Thyroid gland (tissue), 4 donors: ENCODE measurements around the gene MYG1. TPM values are rescaled to one million over a fixed set of nuclear protein-coding genes. Genes with fewer than 3 reads are reported as not detected.

Source experiments
- DNase-seq, 2 donors: peaks; one replicate each; pipeline ENCODE4 v3.0.0-alpha.2; 2019
- H3K27ac ChIP-seq, 3 donors: fragments of 200-600 bp; sonication (generic); 1 replicate in 2 of 3; 2 replicates in 1 of 3; pipeline ENCODE4 v1.5.1; 2016 to 2019; ENCODE audit warnings: mild to moderate bottlenecking in 1 of 3, moderate library complexity in 1 of 3
- H3K27me3 ChIP-seq: fragments of 200-600 bp; sonication (generic); one replicate; pipeline ENCODE4 v1.5.1; 2019
- H3K36me3 ChIP-seq, 2 donors: fragments of 200-600 bp; sonication (generic); one replicate each; pipeline ENCODE4 v1.5.1; 2016 to 2019
- H3K4me1 ChIP-seq, 2 donors: fragments of 200-600 bp; sonication (generic); one replicate each; pipeline ENCODE4 v1.5.1; 2017 to 2019
- H3K4me3 ChIP-seq, 3 donors: fragments of 200-600 bp; sonication (generic); replicated peaks in 1 of 3; 1 replicate in 2 of 3; 2 replicates in 1 of 3; pipeline ENCODE4 v1.5.1; 2016; ENCODE audit warnings: mild to moderate bottlenecking in 1 of 3
- H3K9me3 ChIP-seq: fragments of 200-600 bp; sonication (generic); one replicate; pipeline ENCODE4 v1.5.1; 2017
- CTCF ChIP-seq, 6 experiments: fragments of 200-600 bp in 3 of 6; fragments of 450-650 bp in 3 of 6; sonication (generic) in 3 of 6; IDR thresholded peaks; one replicate each; pipeline ENCODE4 v1.5.1; 2016 to 2019; ENCODE audit warnings: antibody characterized with exemption in 6 of 6, mild to moderate bottlenecking in 2 of 6, inconsistent platforms in 1 of 6, moderate library complexity in 1 of 6
- POLR2A ChIP-seq, 2 donors: fragments of 450-650 bp; IDR thresholded peaks; one replicate each; pipeline ENCODE4 v1.6.1; 2017; ENCODE audit warnings: antibody characterized with exemption in 2 of 2, mild to moderate bottlenecking in 2 of 2, moderate library complexity in 1 of 2
- WGBS, 2 donors: methylation state at CpG; one replicate each; pipeline ENCODE4 v1.1.5; 2017; 5-methylcytosine and 5-hydroxymethylcytosine counted together
- intact Hi-C: fragments of 100-400 bp; cut with DNase I; formaldehyde crosslinking; loops from one replicate; pipeline ENCODE4 v1.15.1; 2023
- total RNA-seq, 4 donors: library from RNA; depleted of rRNA; stranded (reverse); fragments of >200 nt; gene quantifications; one replicate each; pipeline ENCODE4 v1.2.3, GENCODE V29; 2016

The MYG1 gene
- total RNA-seq, 4 donors from 2014 or later: 36.7 to 63.8 (median 51.6) TPM

DNA sequence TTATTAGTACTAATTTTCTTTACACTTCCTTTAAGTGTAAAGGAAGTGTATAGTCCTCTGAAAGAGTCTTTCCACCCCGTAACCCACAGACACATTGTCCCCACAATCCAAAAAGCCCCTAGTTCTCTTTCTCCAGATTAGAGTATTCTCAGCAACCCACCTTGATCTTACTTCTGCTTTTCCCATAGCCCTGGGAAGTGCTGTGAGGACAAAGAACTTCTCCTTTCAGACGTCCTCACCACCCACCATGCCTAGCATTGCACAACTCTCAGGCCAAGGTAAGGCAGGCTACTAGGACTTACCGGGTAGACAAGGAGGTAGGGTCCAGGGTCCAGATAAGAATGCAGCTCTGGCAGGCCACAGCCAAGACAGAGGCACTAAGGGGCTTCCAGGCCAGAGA lies 14.5 kb downstream of the MYG1 start:
- Histone ChIP-seq H3K4me3 (no peak overlapping the region), H3K9me3 (no peaks in the 10 kb centered on the region), H3K4me1 (no peaks in the 10 kb centered on the region), H3K36me3 (peaks cover 22 to 32% of the 10 kb centered on the region in 2 donors), H3K27ac (no peak overlapping the region), H3K27me3 (no peaks in the 10 kb centered on the region)
- no peak for DNase-seq
- intact Hi-C loops: no loop called here
- 64 to 90% methylated on average over 2 to 3 of the region's 3 CpGs for WGBS, 2 donors
- TF ChIP-seq POLR2A (IDR thresholded peaks at IDR 0.05) (no peak), CTCF (IDR thresholded peaks at IDR 0.05) (no peak)

DNA sequence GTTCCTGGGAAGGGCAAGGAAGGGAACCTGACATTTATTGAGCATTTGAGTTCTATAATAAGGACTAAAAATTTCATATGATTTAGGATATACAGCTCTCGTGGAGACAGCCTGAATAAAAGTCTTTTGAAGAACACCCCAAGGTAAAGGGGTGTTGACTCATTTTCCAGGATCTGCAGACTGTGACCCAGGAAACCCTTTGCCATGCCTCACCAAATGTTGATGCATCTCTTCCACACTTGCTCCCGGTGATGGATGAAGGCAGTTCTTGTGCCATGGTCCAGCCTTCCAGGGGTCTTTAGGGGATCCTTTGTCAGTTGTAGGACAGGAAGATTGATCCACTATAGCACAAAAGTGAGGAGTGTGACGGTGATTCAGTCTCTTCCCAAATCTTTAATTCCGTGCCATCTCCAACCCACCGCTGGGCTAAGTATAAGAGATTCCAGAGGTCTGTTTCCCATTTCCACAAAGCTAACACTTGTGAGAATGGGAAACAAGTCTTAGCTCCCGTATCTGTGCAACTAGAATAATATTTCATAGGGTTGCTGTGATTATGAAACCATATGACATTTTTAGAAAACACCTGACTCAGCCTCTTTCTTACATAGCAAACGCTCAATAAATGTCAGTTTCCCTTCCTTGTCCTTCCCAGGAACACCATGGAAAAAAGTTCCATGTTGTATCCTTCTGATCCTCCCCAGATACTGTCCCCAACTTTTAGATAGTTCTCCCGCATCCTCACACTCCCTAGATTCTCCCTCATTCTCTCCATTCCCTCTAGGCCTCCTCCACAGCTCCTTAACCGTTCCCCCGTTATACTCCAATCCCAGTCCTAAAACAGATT lies 21.1 kb downstream of the MYG1 start:
- peaks cover 0 to 10% of the 10 kb centered on the region in 2 donors for H3K36me3 ChIP-seq
- H3K27ac ChIP-seq: peak overlapping the region; percentile 86 to 90 (median 87)
- 49 to 50% methylated on average over 10 of the region's 10 CpGs for WGBS, 2 donors
- peaks cover 26% of the 10 kb centered on the region in 2 donors for H3K4me1 ChIP-seq
- DNase-seq: no peak
- H3K4me3 ChIP-seq: peak overlapping the region in 2 of 3 donors; percentile 58 to 82
- H3K27me3 ChIP-seq: no peaks in the 10 kb centered on the region
- intact Hi-C loops: loop anchor here (10.0 kb wide), 2 partner anchors 104 to 184 kb away; partner anchors contain the start of genes AMHR2, NPFF and TARBP2
- TF ChIP-seq POLR2A (IDR thresholded peaks at IDR 0.05) (no peak), CTCF (IDR thresholded peaks at IDR 0.05) (no peak)
- H3K9me3 ChIP-seq: no peaks in the 10 kb centered on the region

DNA sequence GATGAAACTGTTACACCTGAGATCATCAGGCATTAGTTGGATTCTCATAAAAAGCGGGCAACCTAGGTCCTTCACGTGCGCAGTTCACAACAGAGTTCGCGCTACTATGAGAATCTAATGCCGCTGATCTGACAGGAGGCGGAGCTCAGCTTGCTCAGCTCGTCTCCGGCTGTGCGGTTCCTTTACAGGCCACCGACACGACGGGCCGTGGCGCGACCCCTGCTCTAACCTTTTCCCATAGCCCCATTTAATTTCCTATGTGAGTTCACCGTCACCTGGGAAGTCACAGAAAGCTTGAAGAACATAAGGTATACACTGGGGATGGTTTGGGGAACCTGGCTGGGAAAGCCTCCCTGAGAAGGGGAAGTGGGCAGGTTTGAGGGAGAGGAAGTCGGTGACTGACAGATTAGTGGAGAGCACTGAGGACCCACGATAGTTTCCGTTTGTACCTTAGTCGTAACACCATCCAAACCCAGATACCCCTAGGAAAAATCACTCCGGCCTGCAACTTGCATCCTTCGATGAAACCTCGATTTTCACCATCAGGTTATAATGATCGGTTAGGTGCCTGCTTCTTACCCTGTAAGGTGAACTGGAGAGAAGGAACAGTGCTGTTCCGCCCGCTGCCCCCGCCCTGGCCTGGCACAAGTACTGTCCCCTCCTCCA lies 24.8 kb downstream of the MYG1 start:
- Histone ChIP-seq H3K4me1 (peaks cover 27 to 31% of the 10 kb centered on the region in 2 donors), H3K9me3 (no peaks in the 10 kb centered on the region), H3K4me3 (peak overlapping the region in 1 of 3 donors; percentile 85), H3K27me3 (no peaks in the 10 kb centered on the region), H3K36me3 (peaks cover 0 to under 1% of the 10 kb centered on the region in 2 donors), H3K27ac (peak overlapping the region; percentile 66 to 90 (median 82))
- DNase-seq: peak in 1 of 2 donors; percentile 6
- 36 to 37% methylated on average over 22 to 28 of the region's 28 CpGs for WGBS, 2 donors
- intact Hi-C loops: loop anchor here (10.0 kb wide), 2 partner anchors 101 to 181 kb away; partner anchors contain the start of genes AMHR2, NPFF and TARBP2
- TF ChIP-seq CTCF (IDR thresholded peaks at IDR 0.05) (no peak), POLR2A (IDR thresholded peaks at IDR 0.05) (no peak)

- no peaks in the 10 kb centered on the region for H3K36me3 ChIP-seq
- peak overlapping the region; percentile 29 to 85 (median 43) for H3K4me3 ChIP-seq
- peaks cover 27 to 31% of the 10 kb centered on the region in 2 donors for H3K4me1 ChIP-seq
- WGBS, 2 donors: 0 to 1% methylated on average over 18 to 40 of the region's 69 CpGs
- TF ChIP-seq POLR2A (IDR thresholded peaks at IDR 0.05) (peak in 1 of 2 donors; percentile 79), CTCF (IDR thresholded peaks at IDR 0.05) (peak in 5 of 6 experiments; percentile 42 to 92 (median 82))
- H3K27me3 ChIP-seq: no peaks in the 10 kb centered on the region
- peak overlapping the region; percentile 66 to 90 (median 82) for H3K27ac ChIP-seq
- DNase-seq: peak; percentile 92 to 93
- intact Hi-C loops: loop anchor here (10.0 kb wide), 2 partner anchors 100 to 180 kb away; partner anchors contain the start of genes AMHR2, NPFF and TARBP2
- H3K9me3 ChIP-seq: no peaks in the 10 kb centered on the region
Observed at GRCh38 chr12:53324779-53325510, 25.4 kb downstream of the MYG1 start.
